DND-41 (cell line): ENCODE data around the gene KRTAP5-9.
"Not testable (repeated sequence)": the region's sequence is repeated elsewhere in the genome, so short reads cannot be mapped to it uniquely, and the experiment has no call there.

Experiments
- CTCF ChIP-seq: IDR thresholded peaks from 2 replicates; pipeline ENCODE4 v1.5.1; 2012; ENCODE audit warnings: borderline replicate concordance, low read length, moderate library complexity, mild to moderate bottlenecking; ENCODE audit not compliant: poor library complexity, severe bottlenecking; ENCODE audit errors: extremely low read depth
- EZH2 ChIP-seq: IDR thresholded peaks from 3 replicates; pipeline ENCODE4 v1.6.1; 2012; ENCODE audit warnings: borderline replicate concordance, low read depth, mild to moderate bottlenecking, moderate library complexity, low read length, inconsistent platforms; ENCODE audit not compliant: severe bottlenecking

- not testable (repeated sequence) for TF ChIP-seq EZH2, CTCF
Observed at GRCh38 chr11:71526796-71527575, 21.2 kb upstream of the KRTAP5-9 start, which contains the start of gene KRTAP5-7.
